ENCODE data around the gene COL4A1.

Gene COL4A1

GRCh38 chr13:110109140-110109783, 197.7 kb downstream of the COL4A1 start:
- Histone ChIP-seq H2AFZ (ENCODE audit: low read length, unreplicated experiment) (peak overlapping the region; percentile 87), H3K4me1 (ENCODE audit: control insufficient read depth, insufficient read depth, low read length, unreplicated experiment) (peaks cover 30% of the 10 kb centered on the region), H3K27ac (ENCODE audit: low read depth, low read length) (no peak overlapping the region), H3K36me3 (ENCODE audit: insufficient read depth, low read length) (no peaks in the 10 kb centered on the region), H3K27me3 (ENCODE audit: insufficient read depth, low read length) (no peaks in the 10 kb centered on the region), H3K4me3 (ENCODE audit: low read depth, low read length) (peak overlapping the region; percentile 58), H3K79me2 (ENCODE audit: control insufficient read depth, insufficient read depth, low read length, unreplicated experiment) (no peaks in the 10 kb centered on the region)

GRCh38 chr13:110108348-110109139, 198.4 kb downstream of the COL4A1 start:
- Histone ChIP-seq H3K27ac (ENCODE audit: low read depth, low read length) (no peak overlapping the region), H3K79me2 (ENCODE audit: control insufficient read depth, insufficient read depth, low read length, unreplicated experiment) (no peaks in the 10 kb centered on the region), H2AFZ (ENCODE audit: low read length, unreplicated experiment) (no peak overlapping the region), H3K4me1 (ENCODE audit: control insufficient read depth, insufficient read depth, low read length, unreplicated experiment) (peaks cover 25% of the 10 kb centered on the region), H3K36me3 (ENCODE audit: insufficient read depth, low read length) (no peaks in the 10 kb centered on the region), H3K27me3 (ENCODE audit: insufficient read depth, low read length) (no peaks in the 10 kb centered on the region), H3K4me3 (ENCODE audit: low read depth, low read length) (no peak overlapping the region)

GRCh38 chr13:110107568-110108347, 199.2 kb downstream of the COL4A1 start:
- Histone ChIP-seq H2AFZ (ENCODE audit: low read length, unreplicated experiment) (no peak overlapping the region), H3K27me3 (ENCODE audit: insufficient read depth, low read length) (no peaks in the 10 kb centered on the region), H3K27ac (ENCODE audit: low read depth, low read length) (no peak overlapping the region), H3K36me3 (ENCODE audit: insufficient read depth, low read length) (no peaks in the 10 kb centered on the region), H3K4me3 (ENCODE audit: low read depth, low read length) (no peak overlapping the region), H3K79me2 (ENCODE audit: control insufficient read depth, insufficient read depth, low read length, unreplicated experiment) (no peaks in the 10 kb centered on the region), H3K4me1 (ENCODE audit: control insufficient read depth, insufficient read depth, low read length, unreplicated experiment) (peaks cover 19% of the 10 kb centered on the region)

- no peak overlapping the region for H2AFZ ChIP-seq (ENCODE audit: low read length, unreplicated experiment)
- H3K79me2 ChIP-seq (ENCODE audit: control insufficient read depth, insufficient read depth, low read length, unreplicated experiment), result no peaks in the 10 kb centered on the region
- H3K27me3 ChIP-seq (ENCODE audit: insufficient read depth, low read length), result no peaks in the 10 kb centered on the region
- no peak overlapping the region for H3K4me3 ChIP-seq (ENCODE audit: low read depth, low read length)
- peaks cover 17% of the 10 kb centered on the region for H3K4me1 ChIP-seq (ENCODE audit: control insufficient read depth, insufficient read depth, low read length, unreplicated experiment)
- H3K27ac ChIP-seq (ENCODE audit: low read depth, low read length), result no peak overlapping the region
- H3K36me3 ChIP-seq (ENCODE audit: insufficient read depth, low read length), result no peaks in the 10 kb centered on the region
These were observed 200.2 kb downstream of the COL4A1 start for GRCh38 chr13:110106726-110107125.

- H3K27ac ChIP-seq (ENCODE audit: low read depth, low read length), result no peak overlapping the region
These were observed 201.8 kb downstream of the COL4A1 start for GRCh38 chr13:110105136-110105535.

GRCh38 chr13:110103534-110103933, 203.4 kb downstream of the COL4A1 start:
- Histone ChIP-seq H3K4me1 (ENCODE audit: control insufficient read depth, insufficient read depth, low read length, unreplicated experiment) (peaks cover 4% of the 10 kb centered on the region), H3K27me3 (ENCODE audit: insufficient read depth, low read length) (no peaks in the 10 kb centered on the region), H3K79me2 (ENCODE audit: control insufficient read depth, insufficient read depth, low read length, unreplicated experiment) (no peaks in the 10 kb centered on the region), H3K27ac (ENCODE audit: low read depth, low read length) (no peak overlapping the region), H3K4me3 (ENCODE audit: low read depth, low read length) (no peak overlapping the region), H2AFZ (ENCODE audit: low read length, unreplicated experiment) (no peak overlapping the region), H3K36me3 (ENCODE audit: insufficient read depth, low read length) (no peaks in the 10 kb centered on the region)

More at GRCh38 chr13:110105136-110105535, 201.8 kb downstream of the COL4A1 start:
- H3K36me3 ChIP-seq (ENCODE audit: insufficient read depth, low read length), result no peaks in the 10 kb centered on the region
- H3K4me1 ChIP-seq (ENCODE audit: control insufficient read depth, insufficient read depth, low read length, unreplicated experiment), result peaks cover 14% of the 10 kb centered on the region
- H3K79me2 ChIP-seq (ENCODE audit: control insufficient read depth, insufficient read depth, low read length, unreplicated experiment), result no peaks in the 10 kb centered on the region
- H2AFZ ChIP-seq (ENCODE audit: low read length, unreplicated experiment), result no peak overlapping the region
- no peak overlapping the region for H3K4me3 ChIP-seq (ENCODE audit: low read depth, low read length)
- no peaks in the 10 kb centered on the region for H3K27me3 ChIP-seq (ENCODE audit: insufficient read depth, low read length)

- Histone ChIP-seq H3K27ac (ENCODE audit: low read depth, low read length) (no peak overlapping the region), H3K79me2 (ENCODE audit: control insufficient read depth, insufficient read depth, low read length, unreplicated experiment) (no peaks in the 10 kb centered on the region), H3K4me1 (ENCODE audit: control insufficient read depth, insufficient read depth, low read length, unreplicated experiment) (peaks cover 4% of the 10 kb centered on the region), H3K27me3 (ENCODE audit: insufficient read depth, low read length) (no peaks in the 10 kb centered on the region), H2AFZ (ENCODE audit: low read length, unreplicated experiment) (no peak overlapping the region), H3K4me3 (ENCODE audit: low read depth, low read length) (no peak overlapping the region), H3K36me3 (ENCODE audit: insufficient read depth, low read length) (no peaks in the 10 kb centered on the region)
These were observed 203.9 kb downstream of the COL4A1 start for GRCh38 chr13:110103026-110103425.

GRCh38 chr13:110102053-110102452, 204.9 kb downstream of the COL4A1 start:
- peaks cover 4% of the 10 kb centered on the region for H3K4me1 ChIP-seq (ENCODE audit: control insufficient read depth, insufficient read depth, low read length, unreplicated experiment)
- no peak overlapping the region for H3K4me3 ChIP-seq (ENCODE audit: low read depth, low read length)
- H3K79me2 ChIP-seq (ENCODE audit: control insufficient read depth, insufficient read depth, low read length, unreplicated experiment), result no peaks in the 10 kb centered on the region
- H2AFZ ChIP-seq (ENCODE audit: low read length, unreplicated experiment), result no peak overlapping the region
- H3K36me3 ChIP-seq (ENCODE audit: insufficient read depth, low read length), result no peaks in the 10 kb centered on the region
- no peak overlapping the region for H3K27ac ChIP-seq (ENCODE audit: low read depth, low read length)
- no peaks in the 10 kb centered on the region for H3K27me3 ChIP-seq (ENCODE audit: insufficient read depth, low read length)

GRCh38 chr13:110099922-110100321, 207.0 kb downstream of the COL4A1 start:
- H3K4me3 ChIP-seq (ENCODE audit: low read depth, low read length), result no peak overlapping the region
- no peaks in the 10 kb centered on the region for H3K79me2 ChIP-seq (ENCODE audit: control insufficient read depth, insufficient read depth, low read length, unreplicated experiment)
- peaks cover 6% of the 10 kb centered on the region for H3K4me1 ChIP-seq (ENCODE audit: control insufficient read depth, insufficient read depth, low read length, unreplicated experiment)
- H3K27me3 ChIP-seq (ENCODE audit: insufficient read depth, low read length), result no peaks in the 10 kb centered on the region
- no peak overlapping the region for H3K27ac ChIP-seq (ENCODE audit: low read depth, low read length)
- no peaks in the 10 kb centered on the region for H3K36me3 ChIP-seq (ENCODE audit: insufficient read depth, low read length)
- no peak overlapping the region for H2AFZ ChIP-seq (ENCODE audit: low read length, unreplicated experiment)

All from ACC112 (cell line).